HG02885 (cell line): ENCODE data around the gene SLC26A9.

Source experiments
- ATAC-seq: cut with Tn5 transposase; IDR thresholded peaks from one replicate; pipeline ENCODE4 v1.9.1; 2021; ENCODE audit warnings: mild to moderate bottlenecking; ENCODE audit not compliant: unreplicated experiment, poor library complexity

Gene SLC26A9

DNA sequence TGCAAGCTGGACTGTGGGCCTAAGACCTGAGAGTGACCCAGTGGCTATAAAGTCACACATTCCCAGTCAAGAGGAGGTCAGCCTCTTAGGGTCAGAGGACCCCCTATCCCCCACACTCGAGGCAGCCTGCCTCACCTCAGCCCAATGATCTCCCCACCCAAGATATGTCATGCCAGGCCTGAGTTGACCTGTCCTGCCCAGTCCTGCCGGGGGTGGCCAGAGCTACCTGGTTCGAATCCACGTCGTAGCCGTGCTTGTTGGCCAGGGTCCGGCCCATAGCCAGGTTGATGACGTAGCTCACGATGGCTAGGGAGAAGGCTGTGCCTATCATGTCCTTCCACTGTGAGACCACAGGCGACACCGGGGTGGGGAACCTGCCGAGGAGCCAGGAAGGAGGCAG lies 15.6 kb downstream of the SLC26A9 start:
- ATAC-seq = no peak

DNA sequence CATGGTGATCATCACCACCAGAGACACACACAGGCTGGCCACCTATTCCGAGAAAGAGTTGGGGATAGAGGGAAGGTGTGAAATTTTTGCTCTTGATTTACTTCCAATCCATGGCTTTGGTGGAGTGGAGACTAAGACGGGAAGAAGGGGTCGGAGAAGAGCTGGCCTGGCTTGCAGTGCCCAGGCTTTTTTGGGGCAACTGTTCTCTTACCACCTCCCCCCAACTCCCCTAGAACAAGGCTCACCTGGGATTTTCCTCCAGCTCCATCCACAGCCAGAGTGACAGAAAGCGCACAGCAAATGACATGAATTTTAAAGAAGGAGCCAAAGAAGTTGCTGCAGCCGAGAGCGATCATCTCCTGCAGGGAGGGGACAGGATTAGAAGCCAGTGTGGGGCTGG lies 16.0 kb downstream of the SLC26A9 start:
- no peak for ATAC-seq

- no peak for ATAC-seq
These were observed 16.6 kb downstream of the SLC26A9 start for GRCh38 chr1:205926636-205927035.

DNA sequence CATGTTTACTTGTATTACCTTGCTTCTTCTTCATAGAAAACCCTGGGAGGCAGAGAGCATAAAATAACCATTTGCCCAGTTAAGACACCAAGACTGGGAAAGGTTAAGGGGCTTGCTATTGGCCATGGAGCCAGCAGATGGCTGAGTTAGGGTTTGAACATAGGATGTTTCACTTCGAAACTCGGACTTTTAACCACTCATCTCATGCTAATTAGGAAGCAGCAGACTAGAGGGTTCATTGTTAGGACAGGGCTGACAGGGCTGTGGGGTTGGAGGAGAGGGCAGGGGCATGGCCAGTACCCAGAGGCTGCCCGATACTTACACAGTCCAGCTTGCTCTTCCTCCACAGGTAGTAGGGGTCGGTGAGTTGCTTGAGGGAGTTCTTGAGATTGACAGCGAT lies 17.0 kb downstream of the SLC26A9 start:
- ATAC-seq = no peak

DNA sequence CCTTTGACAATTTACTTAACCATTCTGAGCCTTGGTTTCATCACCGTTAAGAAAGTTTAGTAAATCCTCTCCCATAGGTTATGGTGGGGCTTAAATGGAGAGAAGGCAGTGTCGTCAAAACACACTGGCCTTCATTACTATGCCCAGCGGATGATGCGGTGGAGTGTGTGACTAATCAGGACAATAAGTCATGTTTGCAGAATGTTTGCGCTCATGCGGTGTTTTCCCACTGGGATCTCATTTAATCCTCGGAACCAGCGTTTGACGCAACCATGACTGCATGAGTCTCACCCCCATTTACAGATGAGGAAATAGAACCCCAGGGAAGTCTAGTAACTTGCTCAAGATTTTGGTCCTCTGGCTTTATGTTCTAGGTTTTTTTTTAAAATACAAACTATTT lies 17.5 kb downstream of the SLC26A9 start:
- no peak for ATAC-seq

GRCh38 chr1:205924460-205924790 lies 18.8 kb downstream of the SLC26A9 start:
- no peak for ATAC-seq

GRCh38 chr1:205923651-205924459 lies 19.4 kb downstream of the SLC26A9 start:
- ATAC-seq = no peak

- ATAC-seq = no peak
These were observed 20.4 kb downstream of the SLC26A9 start for GRCh38 chr1:205922806-205923205.

GRCh38 chr1:205922314-205922713 lies 20.9 kb downstream of the SLC26A9 start:
- ATAC-seq = no peak

DNA sequence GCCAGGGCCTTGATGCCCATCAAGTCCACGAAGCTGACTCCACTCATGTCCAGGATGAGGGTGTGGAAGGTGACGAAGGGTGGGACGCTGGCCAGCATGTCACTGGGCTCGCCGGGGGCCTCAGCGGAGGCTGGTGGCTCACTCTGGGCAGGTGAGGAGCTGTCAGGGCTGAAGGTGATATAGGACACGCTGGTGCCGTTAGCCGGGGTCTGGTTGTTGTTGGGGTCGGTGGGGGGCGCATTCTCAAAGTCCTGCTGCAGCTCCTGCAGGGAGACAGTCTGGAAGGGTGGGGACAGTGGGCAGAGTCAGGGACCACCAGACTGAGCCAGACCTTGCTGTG lies 21.7 kb downstream of the SLC26A9 start:
- ATAC-seq = no peak

DNA sequence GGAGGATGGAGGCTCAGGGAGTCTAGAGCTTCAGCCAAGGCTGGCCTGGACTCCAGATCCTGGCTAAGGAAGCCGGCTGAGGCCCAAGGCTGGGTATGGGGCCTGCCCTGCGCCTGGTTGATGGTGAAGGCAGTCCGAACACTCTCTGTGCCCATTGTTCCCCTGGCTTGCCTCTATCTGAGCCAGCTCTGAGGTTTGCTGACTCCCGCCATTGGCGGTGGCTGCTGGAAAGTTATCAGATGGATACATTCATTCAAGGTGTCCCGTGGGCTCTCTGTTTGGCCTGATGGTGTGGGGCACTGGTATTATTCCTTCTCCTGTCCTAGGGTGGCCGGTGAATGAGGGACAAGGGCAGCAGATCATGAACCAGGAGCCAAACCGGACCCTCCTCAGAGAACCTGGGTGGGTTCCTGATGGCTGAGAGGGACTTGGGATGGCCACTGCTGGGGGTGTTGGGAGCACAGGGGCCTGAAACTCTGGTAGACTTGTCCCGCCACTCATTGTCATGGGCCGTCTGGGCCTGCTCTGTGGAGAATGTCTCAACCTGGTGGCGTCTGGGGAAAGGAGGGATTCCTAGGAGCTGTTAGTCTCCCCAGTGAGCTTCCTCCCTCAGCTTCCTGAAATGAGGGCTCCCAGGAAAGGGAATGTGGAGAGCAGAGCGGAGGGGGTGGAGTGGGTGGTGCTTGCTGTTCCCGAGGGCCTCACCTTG lies 22.2 kb downstream of the SLC26A9 start:
- no peak for ATAC-seq

- ATAC-seq = no peak
These were observed 23.1 kb downstream of the SLC26A9 start for GRCh38 chr1:205920159-205920558.

GRCh38 chr1:205918955-205919746 lies 24.1 kb downstream of the SLC26A9 start:
- peak; percentile 71 for ATAC-seq

GRCh38 chr1:205917466-205918238 lies 25.6 kb downstream of the SLC26A9 start:
- ATAC-seq = no peak

GRCh38 chr1:205916541-205916940 lies 26.7 kb downstream of the SLC26A9 start:
- no peak for ATAC-seq

DNA sequence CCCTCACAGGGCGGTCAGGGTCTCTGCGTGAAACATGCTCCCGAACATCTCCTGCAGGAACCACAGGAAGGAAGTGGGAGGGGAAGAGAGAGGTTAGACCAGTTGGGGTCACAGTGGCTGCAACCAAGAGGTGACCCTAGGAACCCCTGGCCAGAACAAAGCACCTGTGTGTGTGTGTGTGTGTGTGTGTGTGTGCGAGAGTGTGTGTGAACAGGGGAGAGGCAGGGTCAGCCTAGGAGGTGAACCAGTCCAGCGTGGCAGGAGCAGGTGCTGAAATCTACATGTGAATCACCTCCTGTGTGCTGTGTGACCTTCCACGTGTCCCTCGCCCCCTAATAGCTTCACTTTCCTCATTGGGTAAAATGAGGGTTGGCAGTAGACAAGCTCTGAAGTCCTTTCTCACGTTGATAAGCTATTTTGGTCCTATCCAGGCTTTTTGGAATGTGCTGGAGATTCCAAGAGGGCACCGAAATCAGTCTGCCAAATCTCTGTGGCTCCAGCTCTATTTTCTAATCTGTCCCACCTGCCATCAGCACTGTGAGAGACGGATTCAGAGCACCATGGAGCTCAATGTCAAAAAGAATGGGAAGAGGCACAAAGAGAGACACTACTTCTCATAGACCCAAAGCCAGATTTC lies 27.8 kb downstream of the SLC26A9 start:
- no peak for ATAC-seq

- ATAC-seq = no peak
These were observed 28.5 kb downstream of the SLC26A9 start for GRCh38 chr1:205914730-205915129.

DNA sequence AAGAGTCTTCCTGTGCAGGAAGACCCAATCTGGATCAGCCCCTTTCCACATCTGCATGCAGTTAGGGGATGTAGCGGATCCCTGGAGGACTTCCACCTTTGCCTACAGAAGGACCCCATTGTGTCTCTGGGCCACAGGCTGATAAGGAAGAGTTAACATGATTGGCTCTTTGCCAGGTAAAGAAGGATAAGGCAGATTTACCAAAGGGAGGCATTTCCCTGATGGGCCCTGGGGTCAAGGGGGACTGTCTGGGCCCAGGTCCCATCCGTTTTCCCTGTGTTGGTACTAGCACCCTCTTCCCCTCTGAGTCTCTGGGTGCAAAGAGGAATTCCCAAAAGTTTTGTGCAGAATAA lies 29.1 kb downstream of the SLC26A9 start:
- ATAC-seq = no peak

DNA sequence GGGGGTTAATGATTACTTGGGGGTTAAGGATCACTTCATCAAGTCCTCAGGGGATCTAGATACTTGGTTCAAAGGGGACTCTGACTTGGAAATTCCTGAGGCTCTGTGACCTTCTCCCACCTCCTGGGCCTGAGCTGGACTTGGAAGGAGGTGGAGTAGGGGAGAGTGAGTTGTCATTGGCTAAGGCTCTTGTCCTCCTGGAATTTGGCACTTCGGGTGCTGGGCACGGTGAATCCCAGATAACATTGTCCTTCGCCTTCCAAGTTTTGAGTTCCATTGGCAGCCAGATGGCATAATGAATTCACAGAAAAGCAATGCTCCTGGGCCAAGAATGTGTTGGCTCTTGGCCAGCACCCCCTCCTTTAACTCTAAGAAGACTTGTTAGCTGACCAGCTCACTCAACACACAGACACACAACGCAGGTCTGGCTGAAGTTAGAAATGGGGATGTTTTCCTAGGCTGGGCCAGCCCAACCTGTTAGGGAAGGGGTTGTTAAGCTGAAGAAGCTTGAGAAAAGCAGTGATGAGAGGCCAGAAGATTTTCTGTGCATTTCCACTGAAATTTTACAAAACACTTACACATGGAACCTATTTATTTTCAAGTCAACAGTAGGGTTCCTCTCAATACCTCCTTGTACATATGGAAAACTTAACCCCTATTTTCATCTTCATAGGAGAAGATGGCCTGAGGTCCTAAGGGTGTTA lies 29.7 kb downstream of the SLC26A9 start:
- ATAC-seq = no peak

DNA sequence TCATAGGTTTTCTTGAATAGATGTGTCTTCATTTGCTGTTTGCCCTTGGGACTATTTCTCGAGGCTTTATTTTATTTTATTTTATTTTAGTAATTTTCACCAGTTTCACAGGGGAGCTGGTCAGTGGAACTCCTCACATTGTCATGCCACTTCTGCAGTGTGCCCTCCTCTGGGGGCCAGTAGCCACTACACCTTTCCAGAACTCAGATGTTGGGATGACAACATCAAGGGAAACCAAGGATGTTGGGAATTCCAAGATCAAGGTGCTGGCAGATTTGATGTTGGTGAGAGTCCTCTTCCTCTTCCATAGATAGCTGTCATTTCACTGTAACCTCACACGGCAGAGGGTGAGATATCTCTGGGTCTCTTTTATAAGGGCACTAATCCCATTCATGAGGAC lies 35.5 kb downstream of the SLC26A9 start:
- no peak for ATAC-seq
